GM19043 (cell line): Measurements from ENCODE around the gene RIPOR1.
A peak's percentile ranks its signal among the peaks of the same experiment; 100 is the strongest.
"Not testable (repeated sequence)": the region's sequence is repeated elsewhere in the genome, so short reads cannot be mapped to it uniquely, and the experiment has no call there.

Source experiments
- ATAC-seq: cut with Tn5 transposase; IDR thresholded peaks from one replicate; pipeline ENCODE4 v1.9.1; 2021; ENCODE audit warnings: low read depth; ENCODE audit not compliant: unreplicated experiment

The RIPOR1 gene

DNA sequence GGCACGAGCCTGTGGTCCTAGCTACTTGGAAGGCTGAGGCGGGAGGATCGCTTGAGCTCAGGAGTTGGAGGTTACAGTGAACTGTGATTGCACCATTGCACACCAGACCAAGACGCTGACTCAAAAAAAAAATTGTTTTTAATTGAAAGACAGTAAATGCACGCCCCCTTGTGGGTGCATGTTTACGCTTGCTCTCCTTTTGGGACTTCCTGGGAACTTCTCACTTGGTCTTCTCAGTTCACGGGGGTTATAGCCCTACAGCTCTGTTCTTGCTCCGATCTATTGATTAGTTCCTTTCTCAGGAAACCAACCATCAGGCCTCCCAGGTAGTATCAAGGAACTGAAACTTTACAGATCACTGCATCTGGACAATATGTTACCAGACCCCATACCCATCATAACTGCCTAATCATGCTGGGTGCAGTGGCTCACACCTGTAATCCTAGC lies 14.2 kb upstream of the RIPOR1 start:
- peak; percentile 57 for ATAC-seq

DNA sequence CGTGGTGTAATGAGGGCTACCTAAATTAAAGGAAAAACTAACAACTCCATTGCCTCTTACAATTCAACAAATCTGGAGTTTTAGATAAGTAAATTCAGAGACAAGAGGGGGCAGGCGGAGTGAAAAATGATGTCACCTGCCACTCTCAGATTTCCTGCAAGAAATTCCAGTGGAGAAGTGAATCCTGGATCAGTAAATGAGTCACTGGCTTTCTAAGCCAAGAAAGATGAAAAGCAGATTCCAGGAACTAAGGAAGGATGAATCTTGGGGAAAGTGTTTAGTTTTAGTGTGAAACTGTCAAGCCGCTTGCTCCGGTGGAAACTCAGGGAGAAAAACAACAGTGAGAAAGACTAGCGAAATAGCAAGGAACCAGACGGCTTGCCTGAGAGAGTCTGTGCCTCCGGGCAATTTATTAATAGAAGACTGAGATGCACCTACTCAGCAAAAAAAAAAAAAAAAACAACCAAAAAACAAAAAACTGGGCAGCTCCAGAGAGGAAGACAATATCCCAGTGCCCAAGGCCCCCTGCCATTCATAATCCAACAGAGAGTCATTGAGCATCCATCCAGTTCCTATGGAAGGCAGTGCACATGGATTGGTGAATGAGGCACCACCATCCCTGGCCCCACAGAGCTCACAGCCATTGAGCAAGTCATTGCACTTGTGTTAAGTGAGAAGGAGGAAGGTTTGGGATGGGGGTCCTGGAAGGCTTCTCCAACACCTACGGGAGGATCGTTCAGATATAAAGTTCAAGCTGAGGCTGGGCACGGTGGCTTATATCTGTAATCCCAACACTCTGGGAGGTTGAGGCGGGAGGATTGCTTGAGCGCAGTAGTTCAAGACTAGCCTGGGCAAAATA lies 12.1 kb upstream of the RIPOR1 start:
- ATAC-seq, result no peak

DNA sequence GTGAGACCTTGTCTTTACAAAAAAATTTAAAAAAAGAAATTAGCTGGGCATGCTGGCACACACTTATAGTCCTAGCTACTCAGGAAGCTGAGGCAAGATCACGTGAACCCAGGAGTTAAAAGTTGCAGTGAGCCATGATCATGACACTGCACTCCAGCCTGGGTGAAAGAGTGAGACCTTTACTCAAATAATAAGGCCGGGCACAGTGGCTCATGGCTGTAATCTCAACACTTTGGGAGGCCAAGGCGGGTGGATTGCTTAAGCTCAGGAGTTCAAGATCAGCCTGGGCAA lies 11.5 kb upstream of the RIPOR1 start:
- ATAC-seq, result no peak

DNA sequence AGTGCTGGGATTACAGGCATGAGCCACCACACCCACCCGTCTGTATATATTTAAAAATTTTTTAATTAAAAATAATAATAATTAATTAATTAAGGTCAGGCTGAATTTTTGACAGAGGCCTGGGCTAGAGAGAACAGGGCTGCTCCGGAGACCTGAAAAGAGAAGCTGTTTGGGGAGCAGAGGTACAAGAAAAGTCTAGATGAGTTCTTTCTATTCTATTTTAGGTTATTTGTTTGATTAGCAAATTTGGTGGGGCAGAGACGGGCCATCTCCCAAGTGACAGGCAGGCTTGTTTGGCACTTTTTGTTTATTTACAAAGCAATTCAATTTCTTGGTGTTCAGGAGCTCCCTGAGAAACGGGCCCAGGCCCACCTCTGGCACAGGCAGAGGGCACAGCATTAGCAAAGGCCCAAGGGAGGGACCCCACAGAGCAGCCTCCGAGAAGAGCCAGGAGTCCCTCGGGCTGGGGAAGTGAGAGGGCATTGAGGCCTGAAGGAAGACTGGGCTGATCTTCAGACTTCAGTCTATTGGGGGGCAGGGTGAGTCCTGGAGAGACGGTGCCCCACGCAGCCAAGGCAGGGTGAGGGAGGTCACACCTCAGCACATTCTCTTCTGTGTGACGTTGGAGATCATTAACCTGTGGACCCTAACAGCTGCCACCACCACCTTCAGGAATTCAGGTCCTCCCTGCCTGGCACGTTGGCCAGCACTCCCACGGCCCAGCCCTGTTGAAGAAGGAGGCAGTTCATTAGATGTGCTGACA lies 10.8 kb upstream of the RIPOR1 start:
- peak; percentile 30 for ATAC-seq

DNA sequence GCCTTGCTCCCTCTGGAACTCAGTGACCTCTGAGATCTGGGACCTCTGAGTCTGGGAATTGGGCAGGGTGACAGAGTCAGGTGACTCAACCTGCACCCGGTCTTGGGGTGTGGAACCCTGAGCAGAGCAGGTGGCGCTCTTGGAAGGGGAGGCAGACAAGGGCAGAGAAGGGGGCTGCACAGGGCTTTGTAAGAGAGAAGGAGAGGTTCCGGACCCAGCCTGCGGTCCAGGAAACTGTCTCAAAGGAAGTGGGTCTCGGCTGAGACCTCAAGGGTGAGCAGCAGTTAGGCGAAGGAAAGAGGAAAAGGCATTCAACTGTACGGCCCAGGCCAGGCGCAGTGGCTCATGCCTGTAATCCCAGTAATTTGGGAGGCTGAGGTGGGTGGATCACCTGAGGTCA lies 10.0 kb upstream of the RIPOR1 start:
- no peak for ATAC-seq

DNA sequence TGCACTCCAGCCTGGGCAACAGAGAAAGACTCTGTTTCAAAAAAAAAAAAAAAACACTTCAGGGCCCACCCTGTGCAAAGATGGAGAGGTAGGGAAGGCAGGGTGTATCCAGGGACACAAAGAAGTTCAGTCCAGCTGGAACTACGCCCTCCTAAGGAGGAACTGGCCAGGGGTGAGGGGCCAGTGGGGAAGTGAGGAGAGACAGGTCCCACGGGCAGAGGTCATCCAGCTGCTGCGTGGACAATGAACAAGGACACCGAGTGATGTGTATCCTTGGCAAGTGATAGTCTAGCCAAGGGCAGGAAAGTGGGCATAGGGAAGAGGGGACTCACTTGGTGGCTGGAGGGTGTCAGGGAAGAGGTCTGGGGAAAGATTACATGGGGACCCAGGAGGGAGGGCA lies 9.4 kb upstream of the RIPOR1 start:
- no peak for ATAC-seq

DNA sequence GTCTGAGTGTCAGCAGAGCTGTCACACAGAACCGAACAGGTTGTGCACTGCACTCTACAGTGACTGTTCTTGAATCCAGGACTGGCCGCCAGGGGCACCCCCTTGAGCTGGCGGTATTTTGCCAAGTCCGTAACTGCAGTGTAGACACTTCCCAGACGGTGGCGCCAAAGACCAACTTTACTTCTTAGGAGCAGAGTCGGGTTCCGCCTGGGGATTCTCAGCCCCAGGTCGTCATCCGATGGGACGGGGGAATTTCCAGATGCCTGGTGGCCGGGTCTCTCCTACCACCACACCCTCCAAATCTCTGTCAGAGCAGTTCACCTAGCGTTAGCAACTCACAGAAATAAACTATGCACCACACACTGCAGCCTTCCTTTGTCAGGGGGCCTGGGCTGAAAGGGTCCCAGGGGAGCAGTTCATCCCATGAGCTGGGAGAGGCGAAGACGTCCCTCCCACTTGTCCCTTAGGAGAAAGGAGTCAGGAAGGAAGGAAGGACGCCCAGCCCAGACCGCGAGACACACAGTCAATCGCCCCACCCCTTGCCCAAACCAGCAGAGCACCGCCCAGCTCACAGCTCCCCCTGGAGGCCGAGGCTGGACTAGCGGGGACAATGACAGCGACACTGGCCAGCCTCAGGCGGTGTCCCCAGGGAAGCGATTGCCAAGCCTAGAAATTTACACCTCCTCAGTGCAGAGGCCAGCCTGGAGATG lies 7.4 kb upstream of the RIPOR1 start:
- ATAC-seq, result peak; percentile 65

DNA sequence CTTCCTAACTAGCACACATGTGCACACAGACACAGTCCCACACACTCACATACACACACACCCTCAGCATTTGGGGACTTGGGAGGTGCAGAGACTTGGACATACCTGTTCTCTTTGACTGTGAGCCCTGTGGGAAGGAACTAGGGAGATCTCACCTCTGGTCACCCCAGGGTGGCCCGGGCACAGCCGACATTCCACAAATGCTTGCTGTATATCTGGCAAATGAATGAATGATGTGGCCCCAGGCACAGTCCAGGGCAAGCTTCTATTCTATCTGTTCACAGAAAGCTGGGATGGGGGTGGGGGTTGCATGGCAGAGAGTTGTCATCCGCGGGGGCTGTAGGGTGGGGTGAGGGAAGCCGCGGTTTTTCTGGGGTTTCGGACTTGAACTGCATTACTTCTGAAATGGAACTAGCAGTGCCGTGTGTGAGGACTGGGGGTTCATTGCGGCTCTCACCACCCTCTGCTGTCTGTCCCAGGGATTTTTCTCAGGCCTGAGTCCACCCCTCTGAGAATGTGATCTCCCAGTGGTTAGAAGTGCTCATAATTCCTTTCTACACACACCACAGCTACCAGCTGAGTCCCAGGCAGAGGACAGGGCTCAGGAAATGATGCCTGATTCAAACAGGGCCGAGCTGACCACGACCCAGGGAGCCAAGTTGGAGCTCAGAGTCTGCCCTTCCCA lies 3.3 kb upstream of the RIPOR1 start:
- no peak for ATAC-seq

DNA sequence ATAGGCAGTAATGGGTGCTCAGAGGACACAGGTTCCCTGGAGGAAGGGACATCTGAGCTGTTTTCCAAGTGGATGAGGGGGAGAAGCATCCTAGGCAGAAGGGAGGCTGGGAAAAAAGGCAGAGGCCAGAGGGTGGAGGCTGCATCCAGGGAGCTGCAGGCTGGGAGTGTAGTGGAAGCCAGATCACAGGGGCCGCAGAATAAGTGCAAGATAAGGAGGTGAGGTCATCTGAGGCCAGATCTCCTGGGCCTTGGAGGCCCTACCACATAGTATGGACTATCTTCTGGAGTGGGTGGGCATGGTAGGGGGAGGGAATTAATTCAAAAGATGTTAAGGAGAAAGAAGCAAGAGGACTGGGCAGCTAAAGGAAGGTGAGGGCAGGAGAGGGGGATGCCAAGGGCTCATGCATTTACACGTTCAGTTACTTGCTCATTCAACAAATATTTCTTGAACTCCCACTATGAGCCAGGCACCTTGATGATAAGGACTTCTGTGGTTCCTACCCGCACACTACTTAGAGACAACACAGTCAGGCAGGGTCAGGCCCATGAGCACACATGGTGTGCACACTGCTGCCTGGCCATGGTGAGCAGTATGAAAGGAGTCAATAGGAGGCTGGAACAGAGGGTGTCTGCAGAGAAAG lies 2.4 kb upstream of the RIPOR1 start:
- no peak for ATAC-seq

DNA sequence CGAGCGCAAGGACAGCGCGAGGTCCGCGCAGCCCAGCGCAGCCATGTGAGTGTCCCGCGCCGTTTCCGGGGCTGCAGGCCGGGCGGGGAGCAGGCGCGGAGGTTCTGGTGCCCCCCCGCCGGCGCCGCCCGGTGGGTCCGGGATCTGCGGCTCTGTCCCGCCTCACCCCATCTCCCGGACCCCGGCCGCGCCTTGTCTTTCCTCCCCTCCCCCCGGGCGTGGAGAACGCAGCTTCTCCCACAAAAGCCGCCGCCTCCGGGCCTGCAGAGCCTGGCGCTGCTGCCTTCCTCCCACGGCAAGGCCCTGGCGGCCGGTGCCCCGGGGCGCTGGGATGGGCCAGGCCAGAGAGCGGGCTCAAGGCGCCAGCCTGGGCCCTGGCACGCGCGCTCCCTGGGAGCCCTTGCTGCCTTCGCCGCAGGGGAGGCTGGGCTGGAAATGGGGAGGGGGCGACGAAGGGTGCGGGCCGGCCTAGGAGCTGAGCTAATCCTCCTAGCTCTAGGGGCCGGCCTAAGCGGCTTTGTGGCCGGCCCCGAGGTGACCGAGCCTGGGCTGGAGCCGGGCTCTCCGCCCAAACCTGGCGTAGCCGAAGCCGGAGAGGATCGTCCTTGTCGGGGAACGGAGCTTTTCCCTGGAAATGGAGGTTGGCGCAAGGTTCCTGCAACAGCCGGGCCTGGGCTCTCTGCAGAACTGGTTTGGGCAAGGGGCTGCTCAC lies 397 bp downstream of the RIPOR1 start:
- no peak for ATAC-seq

DNA sequence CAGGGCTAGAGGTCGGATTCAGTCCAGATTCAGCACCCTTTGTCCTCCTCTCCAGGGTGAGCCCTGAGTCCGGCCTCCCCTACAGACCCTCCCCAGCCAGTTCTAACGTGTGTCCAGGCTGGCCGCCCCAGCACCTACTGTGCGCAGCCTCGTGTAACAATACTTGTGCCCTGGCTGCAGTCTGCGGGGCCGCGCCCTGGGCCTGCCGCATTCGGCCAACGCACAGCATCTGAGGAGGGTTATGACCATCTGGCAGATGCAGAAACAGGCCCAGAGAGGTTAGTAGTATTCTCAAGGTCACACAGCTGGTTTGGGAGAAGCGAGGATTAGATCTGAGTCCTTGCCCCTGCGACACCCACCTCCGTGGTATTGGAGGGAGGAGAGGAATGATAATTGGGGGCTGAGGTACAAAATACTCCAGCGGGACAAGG lies 968 bp downstream of the RIPOR1 start:
- ATAC-seq, result no peak

DNA sequence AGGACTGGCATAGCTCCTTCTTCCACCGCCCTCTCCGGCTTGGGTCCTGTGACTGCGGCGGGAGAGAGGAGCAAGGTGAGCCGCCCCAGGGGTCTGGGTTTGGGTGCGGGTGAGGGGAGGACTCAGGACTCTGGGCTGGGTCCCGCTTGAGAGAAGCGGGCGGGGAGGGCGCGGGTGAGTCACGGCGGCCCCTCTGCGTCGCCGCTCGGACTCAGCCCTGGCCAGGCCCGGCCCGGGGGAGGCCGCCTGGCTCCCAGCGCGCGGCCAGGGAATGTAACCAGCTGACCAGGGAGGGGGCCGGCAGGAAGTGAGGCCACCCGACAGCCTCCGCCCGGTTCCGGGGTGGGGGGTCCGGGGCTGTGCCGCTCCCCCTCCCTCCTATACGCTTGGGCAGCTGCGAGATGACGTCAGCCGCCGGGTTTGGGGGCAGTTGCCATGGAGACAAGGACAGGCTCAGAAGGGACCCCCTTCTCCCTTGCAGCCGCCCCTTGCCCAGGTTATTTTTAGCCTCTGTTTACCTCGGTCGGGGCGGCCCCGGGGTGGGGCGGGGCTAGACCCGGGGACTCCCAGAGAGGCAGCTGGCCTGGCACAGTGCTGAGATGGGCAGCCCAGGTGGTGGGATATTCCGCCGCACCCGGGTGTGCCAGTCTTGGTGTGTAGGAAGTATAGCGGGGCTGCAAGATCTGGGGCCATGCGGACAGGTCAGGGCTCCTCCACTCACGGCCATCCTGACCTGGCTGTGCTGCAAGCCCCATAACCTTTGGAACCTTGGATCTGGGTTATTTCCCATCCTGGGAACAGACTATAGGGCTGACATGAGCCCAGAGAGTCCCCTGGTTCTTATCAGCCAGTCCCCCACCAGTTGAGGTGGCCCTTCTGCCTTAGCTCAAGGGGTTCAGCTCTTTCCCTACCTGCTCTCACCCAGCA lies 1.6 kb downstream of the RIPOR1 start:
- peak; percentile 35 for ATAC-seq

DNA sequence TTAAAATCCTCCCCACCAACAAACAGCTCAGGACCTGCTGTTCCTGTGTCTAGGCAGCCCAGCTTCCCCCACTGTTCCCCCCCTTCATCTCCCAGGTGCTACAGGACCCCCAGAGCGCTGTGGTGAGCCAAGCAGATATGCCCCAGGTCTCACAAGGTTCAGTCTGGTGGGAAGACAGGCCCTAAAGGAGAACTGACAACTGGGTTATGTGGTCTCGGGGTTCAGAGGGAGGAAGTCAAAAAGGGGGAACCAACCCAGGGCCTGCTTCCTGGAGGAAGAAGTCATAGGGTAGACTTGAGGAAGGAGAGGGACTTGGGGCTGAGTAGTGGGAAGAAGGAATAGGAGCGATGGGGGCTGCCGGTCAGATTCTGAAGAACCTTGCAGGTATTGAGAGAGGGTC lies 2.6 kb downstream of the RIPOR1 start:
- ATAC-seq, result no peak

DNA sequence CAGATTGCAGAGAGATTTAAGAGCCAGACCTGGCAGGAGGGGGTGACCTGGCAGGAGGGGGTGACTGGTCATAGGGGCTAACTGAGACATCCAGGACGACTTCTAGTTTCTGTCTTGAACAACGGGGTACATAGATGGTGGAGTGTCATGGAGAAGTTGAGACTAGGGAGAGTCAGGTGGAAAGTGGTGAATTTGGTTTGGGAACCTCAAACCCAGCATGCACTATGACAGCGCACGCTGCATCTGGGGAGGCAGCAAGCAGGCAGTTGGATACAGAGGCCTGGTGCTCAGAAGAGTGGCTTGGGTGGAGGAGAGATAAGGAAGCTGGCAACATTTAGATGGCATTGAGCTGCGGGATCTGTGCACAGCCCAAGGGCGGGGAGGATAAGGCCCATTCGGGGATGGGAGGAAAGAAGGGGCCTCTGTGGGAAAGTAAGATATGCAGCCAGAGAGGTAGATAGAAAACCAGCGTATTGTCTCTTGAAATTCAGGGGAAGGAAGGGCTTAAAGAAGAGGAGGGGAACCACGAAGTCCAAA lies 4.5 kb downstream of the RIPOR1 start:
- no peak for ATAC-seq

DNA sequence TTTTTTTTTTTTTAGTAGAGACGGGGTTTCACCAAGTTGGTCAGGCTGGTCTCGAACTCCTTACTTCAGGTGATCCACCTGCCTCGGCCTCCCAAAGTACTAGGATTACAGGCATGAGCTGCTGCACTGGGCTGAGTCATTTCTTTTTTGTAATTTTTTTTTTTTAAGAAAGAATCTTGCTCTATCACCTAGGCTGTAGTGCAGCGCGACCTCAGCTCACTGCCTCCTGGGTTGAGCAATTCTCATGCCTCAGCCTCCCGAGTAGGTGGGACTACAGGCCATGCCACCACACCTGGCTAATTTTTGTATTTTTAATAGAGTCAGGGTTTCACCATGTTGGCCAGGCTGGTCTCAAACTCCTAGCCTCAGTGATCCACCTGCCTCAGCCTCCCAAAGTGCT lies 5.4 kb downstream of the RIPOR1 start:
- ATAC-seq, result not testable (repeated sequence)

DNA sequence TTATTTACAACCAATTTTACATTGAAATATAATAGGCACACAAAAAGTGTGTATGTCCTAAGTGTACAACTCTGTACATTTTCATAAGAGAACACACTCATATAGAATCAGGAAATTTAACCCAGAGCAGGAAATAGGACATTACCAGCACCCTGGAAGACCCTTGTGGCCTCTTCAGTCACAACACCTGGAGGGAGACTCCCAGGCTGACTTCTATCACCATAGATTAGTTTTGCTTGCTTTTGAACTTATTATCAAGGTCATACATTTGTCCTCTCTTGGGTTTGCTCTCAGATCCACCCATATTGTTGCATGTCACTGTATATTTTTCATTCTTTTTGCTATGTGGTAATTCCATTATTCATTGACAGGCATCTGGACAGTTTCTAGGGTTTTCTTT lies 5.8 kb downstream of the RIPOR1 start:
- no peak for ATAC-seq

DNA sequence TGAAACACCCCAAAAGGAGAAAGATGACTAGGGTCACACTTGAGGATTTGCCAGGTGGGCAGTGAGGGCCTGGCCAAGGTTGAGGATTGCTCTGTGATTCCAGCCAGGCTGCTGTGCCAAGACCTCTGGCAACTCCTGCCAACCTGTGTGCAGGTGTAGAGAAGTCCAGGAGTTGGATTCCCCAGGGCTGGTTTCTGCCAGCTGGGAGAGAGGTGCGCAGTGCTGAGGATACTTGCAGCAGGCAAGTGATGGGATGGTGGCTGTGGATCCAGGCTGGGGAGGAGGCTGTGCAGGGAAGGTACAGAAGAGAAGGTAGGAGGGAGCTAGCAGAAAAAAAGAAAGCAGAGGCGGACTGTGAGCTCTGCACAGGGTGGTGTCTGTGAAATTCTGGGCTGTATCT lies 6.6 kb downstream of the RIPOR1 start:
- no peak for ATAC-seq

DNA sequence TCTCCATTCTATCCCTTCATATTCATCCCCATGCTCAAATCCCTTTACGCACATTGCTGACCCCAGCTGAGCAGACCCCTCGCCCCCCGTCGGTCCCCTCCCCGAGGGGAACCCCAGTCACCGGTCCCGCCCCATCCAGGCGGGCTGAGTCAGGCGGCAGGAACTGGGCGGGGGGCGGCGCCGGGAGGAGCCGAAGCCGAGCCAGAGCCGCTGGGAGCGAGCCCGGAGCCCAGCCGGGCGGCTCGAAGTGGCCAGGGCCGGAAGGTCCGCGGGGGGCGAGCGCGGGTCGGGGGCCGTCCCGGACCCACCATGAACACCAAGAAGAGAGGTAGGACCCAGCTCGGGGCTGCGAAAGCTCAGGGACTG lies 8.6 kb downstream of the RIPOR1 start:
- no peak for ATAC-seq
